Ishikawa (cell line): ENCODE data around the gene NTM.

Experiments used
- CEBPB ChIP-seq: IDR thresholded peaks from 2 replicates; pipeline ENCODE4 v1.6.1; 2012
- RAD21 ChIP-seq: IDR thresholded peaks from 2 replicates; pipeline ENCODE4 v1.6.1; 2012; ENCODE audit warnings: low read depth
- REST ChIP-seq: IDR thresholded peaks from 2 replicates; pipeline ENCODE4 v1.6.1; 2012; ENCODE audit warnings: low read depth, mild to moderate bottlenecking
- TEAD4 ChIP-seq: IDR thresholded peaks from 2 replicates; pipeline ENCODE4 v1.6.1; 2012

- TF ChIP-seq CEBPB (no peak), TEAD4 (no peak), REST (no peak), RAD21 (no peak)
Measured at GRCh38 chr11:131460931-131461330, 90.5 kb downstream of the NTM start.
